DOHH2 (cell line): ENCODE data around the gene SLC16A10.

Experiments used
- H3F3A ChIP-seq: fragments of 200-600 bp; sonication (generic), shearing (Covaris generic); 2 replicates; pipeline ENCODE4 v1.6.0; 2016; ENCODE audit warnings: antibody characterized with exemption, mild to moderate bottlenecking; ENCODE audit not compliant: control insufficient read depth, insufficient read depth
- H3K27ac ChIP-seq: fragments of 200-600 bp; sonication (generic); 2 replicates; pipeline ENCODE4 v1.5.1; 2014; ENCODE audit warnings: low read depth, mild to moderate bottlenecking, low read length, moderate library complexity
- H3K27me3 ChIP-seq: fragments of 200-600 bp; sonication (generic); 2 replicates; pipeline ENCODE4 v1.6.1; 2014; ENCODE audit warnings: mild to moderate bottlenecking, low read length, mixed read lengths; ENCODE audit not compliant: control insufficient read depth
- H3K36me3 ChIP-seq: fragments of 200-600 bp; sonication (generic); 2 replicates; pipeline ENCODE4 v1.6.1; 2014; ENCODE audit warnings: mild to moderate bottlenecking, low read length, moderate library complexity, mixed read lengths; ENCODE audit not compliant: control insufficient read depth
- H3K4me1 ChIP-seq: fragments of 200-600 bp; sonication (generic); 2 replicates; pipeline ENCODE4 v1.6.1; 2014; ENCODE audit warnings: mild to moderate bottlenecking, low read length, mixed read lengths; ENCODE audit not compliant: control insufficient read depth
- H3K4me2 ChIP-seq: fragments of 200-600 bp; sonication (generic); 2 replicates; pipeline ENCODE4 v1.6.0; 2014; ENCODE audit warnings: mild to moderate bottlenecking, low read length, moderate library complexity
- H3K4me3 ChIP-seq: fragments of 200-600 bp; sonication (generic); 2 replicates; pipeline ENCODE4 v1.5.1; 2014; ENCODE audit warnings: mild to moderate bottlenecking, low read length, mixed read lengths
- H3K79me2 ChIP-seq: fragments of 200-600 bp; sonication (generic); 2 replicates; pipeline ENCODE4 v1.6.1; 2014; ENCODE audit warnings: mild to moderate bottlenecking, low read length, mixed read lengths; ENCODE audit not compliant: control insufficient read depth
- H3K9me2 ChIP-seq: fragments of 200-600 bp; sonication (generic); replicated peaks from 2 replicates; pipeline ENCODE4 v1.6.1; 2014; ENCODE audit warnings: mild to moderate bottlenecking, low read length, mixed read lengths; ENCODE audit not compliant: control insufficient read depth
- H3K9me3 ChIP-seq: fragments of 200-600 bp; sonication (generic); 2 replicates; pipeline ENCODE4 v1.6.1; 2014; ENCODE audit warnings: antibody characterized with exemption, low read length, mixed read lengths; ENCODE audit not compliant: control insufficient read depth, insufficient read depth
- H4K20me1 ChIP-seq: fragments of 200-600 bp; sonication (generic); 2 replicates; pipeline ENCODE4 v1.6.0; 2014; ENCODE audit warnings: low read depth, mild to moderate bottlenecking, antibody characterized with exemption, low read length, moderate library complexity; ENCODE audit not compliant: control insufficient read depth, insufficient read depth
- CTCF ChIP-seq: fragments of 200-600 bp; sonication (generic); IDR thresholded peaks from one replicate; pipeline ENCODE4 v1.5.1; 2014; ENCODE audit warnings: antibody characterized with exemption, mild to moderate bottlenecking, low read depth, low read length; ENCODE audit not compliant: poor library complexity, severe bottlenecking
- EZH2phosphoT487 ChIP-seq: fragments of 200-600 bp; sonication (generic); IDR thresholded peaks from 2 replicates; pipeline ENCODE4 v1.6.1; 2017; ENCODE audit warnings: borderline replicate concordance, mild to moderate bottlenecking, antibody characterized with exemption, low read length, moderate library complexity, mixed read lengths

SLC16A10 gene

DNA sequence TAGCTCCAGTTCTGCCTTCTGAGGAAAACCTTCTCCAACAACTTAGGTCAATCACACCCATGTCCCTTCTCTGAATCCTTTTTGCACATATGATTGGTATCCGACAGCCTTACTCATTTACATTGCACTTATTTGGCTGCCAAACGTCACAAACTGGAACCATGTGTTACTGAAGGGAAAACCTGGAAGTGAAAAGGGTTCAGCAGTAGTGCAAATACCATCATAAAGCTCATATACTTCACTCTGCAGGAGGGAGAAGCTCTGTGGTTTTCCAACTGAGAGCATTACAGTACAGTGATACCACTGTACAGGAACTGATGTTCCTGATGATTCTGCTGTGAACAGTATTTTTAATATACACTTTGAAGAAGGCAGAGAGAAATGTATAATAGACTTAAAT, 87.8 kb downstream of the SLC16A10 start:
- Histone ChIP-seq H3K79me2 (no peaks in the 10 kb centered on the region), H3K9me2 (no peaks in the 10 kb centered on the region), H3K27me3 (peaks cover 3% of the 10 kb centered on the region; the same call in 1 of the 2 replicates), H3K4me1 (peaks cover 3% of the 10 kb centered on the region; the same call in 1 of the 2 replicates), H3K9me3 (no peaks in the 10 kb centered on the region), H3F3A (no peaks in the 10 kb centered on the region), H3K4me3 (no peak overlapping the region), H3K4me2 (no peak overlapping the region), H3K27ac (no peak overlapping the region), H3K36me3 (no peaks in the 10 kb centered on the region), H4K20me1 (no peaks in the 10 kb centered on the region)
- TF ChIP-seq EZH2phosphoT487 = no peak

GRCh38 chr6:111176038-111176759, 88.9 kb downstream of the SLC16A10 start:
- Histone ChIP-seq H3K9me2 (no peaks in the 10 kb centered on the region), H3K79me2 (no peaks in the 10 kb centered on the region), H3K4me1 (peaks cover 3% of the 10 kb centered on the region; the same call in 1 of the 2 replicates), H3K27ac (no peak overlapping the region), H3F3A (no peaks in the 10 kb centered on the region), H4K20me1 (no peaks in the 10 kb centered on the region), H3K9me3 (no peaks in the 10 kb centered on the region), H3K36me3 (no peaks in the 10 kb centered on the region), H3K4me2 (no peak overlapping the region), H3K4me3 (no peak overlapping the region), H3K27me3 (peaks cover 3% of the 10 kb centered on the region; the same call in 1 of the 2 replicates)
- TF ChIP-seq EZH2phosphoT487 (no peak), CTCF (no peak)

GRCh38 chr6:111176760-111177099, 89.4 kb downstream of the SLC16A10 start:
- Histone ChIP-seq H4K20me1 (no peaks in the 10 kb centered on the region), H3K4me2 (no peak overlapping the region), H3K4me3 (no peak overlapping the region), H3K36me3 (no peaks in the 10 kb centered on the region), H3K27ac (no peak overlapping the region), H3K79me2 (no peaks in the 10 kb centered on the region), H3K4me1 (peaks cover 2% of the 10 kb centered on the region; the same call in 1 of the 2 replicates), H3K9me3 (no peaks in the 10 kb centered on the region), H3F3A (no peaks in the 10 kb centered on the region), H3K9me2 (no peaks in the 10 kb centered on the region), H3K27me3 (peaks cover 3% of the 10 kb centered on the region; the same call in 1 of the 2 replicates)
- TF ChIP-seq EZH2phosphoT487 = no peak
- TF ChIP-seq CTCF = no peak

GRCh38 chr6:111177131-111177530, 89.8 kb downstream of the SLC16A10 start:
- no peak overlapping the region for H3K4me3 ChIP-seq
- H3K27me3 ChIP-seq = peaks cover 3% of the 10 kb centered on the region; the same call in 1 of the 2 replicates
- no peaks in the 10 kb centered on the region for H3K36me3 ChIP-seq
- H3K4me2 ChIP-seq = no peak overlapping the region
- no peaks in the 10 kb centered on the region for H3F3A ChIP-seq
- H3K79me2 ChIP-seq = no peaks in the 10 kb centered on the region
- no peaks in the 10 kb centered on the region for H3K9me2 ChIP-seq
- no peak overlapping the region for H3K27ac ChIP-seq
- no peaks in the 10 kb centered on the region for H4K20me1 ChIP-seq
- H3K9me3 ChIP-seq = no peaks in the 10 kb centered on the region
- no peaks in the 10 kb centered on the region for H3K4me1 ChIP-seq
- TF ChIP-seq EZH2phosphoT487 = no peak
- no peak for TF ChIP-seq CTCF
